ENCODE results near the gene ROBO2. TPM values are rescaled to one million over a fixed set of nuclear protein-coding genes. Genes with fewer than 3 reads are reported as not detected.

ROBO2 gene
- total RNA-seq, 1 experiment from 2014 or later: under 0.01 TPM

DNA sequence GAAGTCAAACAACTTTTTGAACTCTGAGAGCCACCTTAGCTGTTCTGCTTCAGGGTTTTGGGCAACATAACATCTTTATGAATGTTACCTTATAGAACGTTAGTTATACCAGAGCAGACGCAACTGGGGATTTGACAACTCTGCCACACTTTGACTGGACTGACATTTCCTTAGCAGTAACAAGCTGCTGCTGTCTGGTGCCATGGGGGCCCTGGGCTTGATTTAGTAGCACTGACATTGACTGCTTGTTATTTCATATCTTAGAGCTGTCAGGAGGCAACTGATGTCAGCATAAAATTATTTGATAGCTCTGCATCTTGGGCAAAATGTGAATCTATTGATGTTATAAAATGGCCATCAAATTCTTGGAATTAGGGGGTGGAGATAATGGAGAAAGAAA, 285.4 kb downstream of the ROBO2 start:
- no peak for DNase-seq (ENCODE audit: low read depth)

DNA sequence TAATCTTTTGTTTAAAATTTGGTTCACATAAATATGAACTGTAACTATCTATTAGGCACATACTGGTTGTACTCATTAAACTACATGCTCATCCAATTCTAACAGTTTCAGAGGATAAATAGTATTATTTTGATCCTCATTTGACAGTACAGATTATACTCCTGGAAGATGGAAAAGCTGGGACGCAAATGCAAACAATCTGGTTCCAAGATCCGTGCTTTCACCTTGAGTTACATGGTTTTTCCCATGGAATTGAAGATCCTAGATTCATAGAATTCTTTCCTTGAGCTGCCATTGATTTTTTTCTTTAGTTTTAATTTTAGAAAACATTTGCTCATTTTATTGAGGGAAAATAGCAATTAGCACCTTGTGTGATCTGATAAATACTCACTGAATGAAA, 285.8 kb downstream of the ROBO2 start:
- no peak for DNase-seq (ENCODE audit: low read depth)

DNA sequence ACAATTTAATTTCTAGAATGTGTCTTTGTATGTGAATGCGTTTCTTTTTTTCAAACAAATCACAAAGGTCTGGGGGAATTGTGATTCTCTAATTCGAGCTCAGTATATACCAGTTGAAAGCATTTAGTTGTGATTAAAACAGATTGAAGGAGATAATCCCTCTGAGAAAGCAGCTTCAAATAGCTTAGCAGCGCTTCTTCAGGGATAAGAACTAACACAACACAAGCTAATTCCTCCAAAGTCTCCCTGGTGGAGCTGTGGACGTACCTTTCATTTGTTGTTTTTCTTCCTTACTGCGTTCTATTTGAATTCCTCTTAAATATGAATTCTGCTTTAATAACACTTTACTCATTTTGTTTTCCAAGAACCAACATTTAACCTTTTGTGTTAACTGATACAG, 286.7 kb downstream of the ROBO2 start:
- no peak for DNase-seq (ENCODE audit: low read depth)

DNA sequence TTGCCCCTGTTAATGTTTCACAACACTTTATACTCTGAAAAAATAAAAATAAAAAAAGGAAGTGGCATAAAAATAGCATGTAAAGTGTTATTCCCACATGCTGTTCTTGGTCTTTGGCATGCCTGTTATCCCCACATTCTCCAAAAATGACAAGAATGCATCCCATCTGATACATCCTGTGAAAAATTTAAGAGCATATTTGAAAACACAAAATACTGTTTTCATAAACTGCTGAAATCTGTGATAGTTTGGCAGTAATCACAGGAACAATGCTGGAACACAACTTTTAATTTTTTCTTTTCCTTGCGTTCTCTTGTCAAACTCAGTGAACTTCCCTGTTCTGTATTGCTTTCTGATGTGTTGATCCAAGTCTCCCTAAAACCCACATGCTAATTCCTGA, 288.8 kb downstream of the ROBO2 start:
- no peak for DNase-seq (ENCODE audit: low read depth)

- no peak for DNase-seq (ENCODE audit: low read depth)
These were observed 289.2 kb downstream of the ROBO2 start for GRCh38 chr3:77329116-77329515.

DNA sequence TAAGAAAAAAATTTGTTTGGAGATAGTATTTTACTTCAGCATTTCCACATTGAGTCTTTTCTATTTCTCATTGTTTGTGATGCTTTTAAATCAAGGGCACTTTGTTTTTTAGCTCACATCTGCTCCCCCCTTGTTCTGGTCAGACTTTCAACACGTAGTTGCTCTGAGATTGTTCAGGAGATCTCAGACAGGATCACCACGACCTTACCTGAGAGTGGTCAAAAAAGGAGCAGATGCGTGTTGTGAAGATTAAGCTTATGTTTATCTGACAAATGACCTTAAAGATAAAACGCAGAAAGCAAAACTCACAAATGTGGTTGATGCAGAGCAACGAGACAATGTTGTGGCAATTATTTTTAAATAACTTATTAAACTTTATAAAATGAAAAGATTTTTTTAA, 298.3 kb downstream of the ROBO2 start:
- DNase-seq (ENCODE audit: low read depth): no peak

DNA sequence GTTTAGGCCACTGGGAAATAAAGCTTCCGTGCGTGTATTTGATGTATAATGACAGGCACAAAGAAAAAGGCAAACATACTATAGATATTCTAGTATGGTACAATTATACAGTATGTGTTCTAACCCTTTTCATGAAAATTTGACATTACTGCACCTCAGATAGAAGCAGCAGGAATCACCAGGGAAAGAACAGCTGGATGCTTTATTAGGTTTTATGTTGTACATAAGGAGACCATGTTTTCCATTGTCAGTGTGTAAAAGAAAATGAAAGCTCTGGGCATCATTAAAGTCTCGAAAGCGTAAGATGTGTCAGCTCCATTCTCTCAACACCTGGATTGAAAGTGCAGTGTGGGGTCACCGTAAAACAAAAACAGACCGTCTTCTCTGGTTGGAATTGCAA, 302.1 kb downstream of the ROBO2 start:
- no peak for DNase-seq (ENCODE audit: low read depth)

GRCh38 chr3:77342688-77343087, 302.8 kb downstream of the ROBO2 start:
- no peak for DNase-seq (ENCODE audit: low read depth)

GRCh38 chr3:77345009-77345408, 305.1 kb downstream of the ROBO2 start:
- no peak for DNase-seq (ENCODE audit: low read depth)

- DNase-seq (ENCODE audit: low read depth): peak; percentile 42
These were observed 308.5 kb downstream of the ROBO2 start for GRCh38 chr3:77348244-77348855.

DNA sequence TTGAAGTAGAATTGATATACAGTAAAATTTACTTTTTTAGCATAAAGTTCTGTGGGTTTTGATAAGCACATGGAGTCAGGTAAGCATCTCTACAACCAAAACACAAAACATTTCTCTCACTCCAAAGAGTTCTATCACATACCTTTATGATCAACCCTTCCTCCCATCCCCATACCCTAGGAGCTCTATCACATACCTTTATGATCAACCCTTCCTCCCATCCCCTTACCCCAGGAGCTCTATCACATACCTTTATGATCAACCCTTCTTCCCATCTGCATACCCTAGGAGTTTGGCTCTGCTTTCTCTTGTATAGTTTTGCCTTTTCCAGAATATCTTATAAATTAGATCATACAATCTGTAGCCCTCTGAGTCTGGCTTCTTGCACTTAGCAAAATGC, 315.1 kb downstream of the ROBO2 start:
- DNase-seq (ENCODE audit: low read depth): no peak

GRCh38 chr3:77362936-77363335, 323.0 kb downstream of the ROBO2 start:
- no peak for DNase-seq (ENCODE audit: low read depth)

- DNase-seq (ENCODE audit: low read depth): no peak
These were observed 325.3 kb downstream of the ROBO2 start for GRCh38 chr3:77365152-77365551.

GRCh38 chr3:77370413-77370812, 330.5 kb downstream of the ROBO2 start:
- DNase-seq (ENCODE audit: low read depth): peak; percentile 68

DNA sequence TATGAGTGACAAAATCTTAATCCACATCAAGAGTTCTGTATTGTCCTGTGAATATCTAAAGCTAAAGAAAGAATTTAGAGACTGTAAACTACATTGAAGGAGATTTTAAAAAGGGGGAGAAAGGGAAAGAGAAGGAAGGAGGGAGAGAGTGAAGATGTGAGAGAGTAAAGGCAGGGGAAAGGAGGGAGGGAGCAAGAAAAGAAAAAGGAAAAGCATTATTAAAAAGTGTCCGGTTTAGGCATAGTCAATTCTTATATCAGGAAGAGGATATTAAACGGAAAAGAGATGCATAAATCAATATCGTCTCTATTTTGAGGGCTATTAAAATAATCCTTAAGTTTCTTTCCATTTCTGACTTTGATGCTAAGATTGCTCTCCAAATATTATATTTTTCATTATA, 332.1 kb downstream of the ROBO2 start:
- no peak for DNase-seq (ENCODE audit: low read depth)

GRCh38 chr3:77372634-77373346, 332.9 kb downstream of the ROBO2 start:
- no peak for DNase-seq (ENCODE audit: low read depth)

- no peak for DNase-seq (ENCODE audit: low read depth)
These were observed 333.7 kb downstream of the ROBO2 start for GRCh38 chr3:77373619-77374018.

GRCh38 chr3:77376511-77376910, 336.6 kb downstream of the ROBO2 start:
- no peak for DNase-seq (ENCODE audit: low read depth)

DNA sequence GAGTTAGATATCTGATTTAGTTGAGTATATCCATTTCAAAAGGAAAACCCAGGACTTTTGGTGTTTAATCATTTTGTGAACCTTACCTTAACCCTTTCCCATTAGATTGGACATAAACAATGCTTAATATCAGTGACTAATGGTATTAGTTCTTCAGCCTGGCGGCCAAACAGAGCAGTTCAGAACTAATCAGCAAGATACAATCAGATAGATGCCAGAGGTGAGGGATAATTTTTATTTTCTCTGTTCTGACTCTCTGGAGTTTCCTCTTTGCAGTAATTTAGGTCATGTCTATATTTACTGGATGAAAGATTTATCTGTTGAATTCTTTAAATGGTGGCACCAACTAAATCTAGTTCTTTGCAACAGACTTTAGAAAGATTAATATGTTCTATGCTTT, 337.8 kb downstream of the ROBO2 start:
- DNase-seq (ENCODE audit: low read depth): no peak

- DNase-seq (ENCODE audit: low read depth): no peak
These were observed 340.2 kb downstream of the ROBO2 start for GRCh38 chr3:77380136-77380535.

GRCh38 chr3:77381431-77381830, 341.5 kb downstream of the ROBO2 start:
- no peak for DNase-seq (ENCODE audit: low read depth)

- no peak for DNase-seq (ENCODE audit: low read depth)
These were observed 352.3 kb downstream of the ROBO2 start for GRCh38 chr3:77392181-77392580.

GRCh38 chr3:77394046-77394445, 354.1 kb downstream of the ROBO2 start:
- DNase-seq (ENCODE audit: low read depth): no peak

Measured in HT1080 (cell line).